H1 (cell line): Measurements from ENCODE around the gene LCLAT1. TPM values are rescaled to one million over a fixed set of nuclear protein-coding genes. Genes with fewer than 3 reads are reported as not detected.

Source experiments
- GABPA ChIP-seq: IDR thresholded peaks from 2 replicates; pipeline ENCODE4 v1.6.1; 2011; ENCODE audit warnings: mild to moderate bottlenecking, low read length, moderate library complexity, borderline replicate concordance; ENCODE audit not compliant: insufficient read depth
- MAFK ChIP-seq: IDR thresholded peaks from 2 replicates; pipeline ENCODE4 v1.6.1; 2012; ENCODE audit warnings: low read depth, mild to moderate bottlenecking, improper control_type of control experiment, low read length
- SUZ12 ChIP-seq: fragments of 200-600 bp; sonication (generic); IDR thresholded peaks from 2 replicates; pipeline ENCODE4 v1.6.1; 2012; ENCODE audit warnings: mild to moderate bottlenecking, inconsistent platforms, low read length, moderate library complexity, mixed read lengths
- polyA plus RNA-seq, 7 experiments: library from polyadenylated mRNA; depleted of rRNA in 3 of 7; stranded (reverse) in 5 of 7; unstranded in 2 of 7; fragments of >200 nt in 5 of 7; fragments of 200-250 nt in 2 of 7; gene quantifications; 1 replicate in 5 of 7; 2 replicates in 1 of 7; 4 replicates in 1 of 7; pipeline versions ENCODE4 v1.2.1 to v1.2.3, GENCODE V29; 2011 to 2013; ENCODE audit warnings: missing spikeins in 2 of 7, mixed read lengths in 2 of 7
- total RNA-seq: library from RNA; stranded (reverse); fragmentation: NEBNext Ultra II Directional; extraction: Animal tissue kit (Norgen Biotek cat#: 25700); gene quantifications from 2 replicates; pipeline ENCODE4 v1.2.1, GENCODE V29; 2021

Gene LCLAT1
- total and polyA plus RNA-seq, 2 of the 8 experiments (the other 6 are each of a cell fraction or from before 2014, with no cell fraction given), result 7.6 to 22.0 TPM

GRCh38 chr2:30427606-30428347 lies 19.3 kb upstream of the LCLAT1 start (continued):
- TF ChIP-seq GABPA (no peak), MAFK (no peak), SUZ12 (no peak)
